MM.1S (cell line): ENCODE results near the gene SEC61B.

ENCODE experiments used
- EZH2 ChIP-seq: fragments of 300-600 bp; sonication (generic); optimal IDR thresholded peaks from 2 replicates; pipeline ENCODE3; 2017; ENCODE audit warnings: low read depth, mild to moderate bottlenecking, antibody characterized with exemption, low read length, mixed read lengths
- TF ChIP-seq, protein P1 (sequence below): fragments of 300-600 bp; sonication (generic); IDR thresholded peaks from 2 replicates; pipeline ENCODE4 v1.5.1; 2016; ENCODE audit warnings: antibody characterized with exemption, low read length, mixed read lengths

DNA sequence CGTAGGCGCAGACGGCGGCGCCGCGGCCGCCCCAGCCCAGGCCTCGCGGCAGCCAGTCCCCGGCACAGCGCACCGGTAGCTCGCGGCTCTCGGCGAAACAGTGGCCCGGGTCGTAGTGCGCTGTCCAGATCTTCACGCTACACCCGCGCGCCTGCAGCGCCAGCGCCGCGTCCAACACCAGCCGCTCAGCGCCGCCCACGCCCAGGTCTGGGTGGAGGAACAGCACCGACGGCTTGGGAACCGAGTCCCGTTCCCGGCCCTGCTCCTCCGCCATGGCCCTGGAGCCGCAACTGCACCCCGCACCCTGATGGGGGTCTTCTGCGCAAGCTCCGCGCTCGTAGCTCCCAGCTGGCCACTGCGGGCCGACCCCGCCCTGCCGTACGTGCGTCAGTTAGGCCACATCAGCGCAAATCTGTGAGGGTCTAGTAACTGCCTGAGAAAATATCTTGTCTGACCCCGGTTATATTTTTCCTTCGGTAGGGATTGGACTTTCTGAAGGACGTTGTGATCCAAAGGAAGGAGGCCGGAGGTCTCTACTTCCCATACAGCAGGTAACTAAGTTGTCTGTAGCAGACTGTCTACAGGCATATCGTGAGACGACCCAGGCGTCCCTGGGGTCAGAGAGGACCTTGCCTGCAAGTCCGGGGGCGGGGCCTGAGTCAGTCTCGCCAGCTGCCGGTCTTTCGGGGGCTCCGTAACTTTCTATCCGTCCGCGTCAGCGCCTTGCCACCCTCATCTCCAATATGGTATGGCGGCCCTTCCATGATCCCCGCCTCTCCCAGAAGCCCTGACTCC, at the start of gene SEC61B, which contains the start of gene ALG2:
- TF ChIP-seq, protein P1, sequence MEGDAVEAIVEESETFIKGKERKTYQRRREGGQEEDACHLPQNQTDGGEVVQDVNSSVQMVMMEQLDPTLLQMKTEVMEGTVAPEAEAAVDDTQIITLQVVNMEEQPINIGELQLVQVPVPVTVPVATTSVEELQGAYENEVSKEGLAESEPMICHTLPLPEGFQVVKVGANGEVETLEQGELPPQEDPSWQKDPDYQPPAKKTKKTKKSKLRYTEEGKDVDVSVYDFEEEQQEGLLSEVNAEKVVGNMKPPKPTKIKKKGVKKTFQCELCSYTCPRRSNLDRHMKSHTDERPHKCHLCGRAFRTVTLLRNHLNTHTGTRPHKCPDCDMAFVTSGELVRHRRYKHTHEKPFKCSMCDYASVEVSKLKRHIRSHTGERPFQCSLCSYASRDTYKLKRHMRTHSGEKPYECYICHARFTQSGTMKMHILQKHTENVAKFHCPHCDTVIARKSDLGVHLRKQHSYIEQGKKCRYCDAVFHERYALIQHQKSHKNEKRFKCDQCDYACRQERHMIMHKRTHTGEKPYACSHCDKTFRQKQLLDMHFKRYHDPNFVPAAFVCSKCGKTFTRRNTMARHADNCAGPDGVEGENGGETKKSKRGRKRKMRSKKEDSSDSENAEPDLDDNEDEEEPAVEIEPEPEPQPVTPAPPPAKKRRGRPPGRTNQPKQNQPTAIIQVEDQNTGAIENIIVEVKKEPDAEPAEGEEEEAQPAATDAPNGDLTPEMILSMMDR = no peak
- no peak for TF ChIP-seq EZH2
